ENCODE results near the gene EVI5.
"Not testable (repeated sequence)": the region's sequence is repeated elsewhere in the genome, so short reads cannot be mapped to it uniquely, and the experiment has no call there.

Gene EVI5

GRCh38 chr1:92721886-92722285 lies 63.0 kb downstream of the EVI5 start:
- no peak for DNase-seq
- TF ChIP-seq CTCF (IDR thresholded peaks at IDR 0.05), result no peak
- H3K4me1 Mint-ChIP-seq, result no peaks in the 10 kb centered on the region
- H3K9me3 Mint-ChIP-seq, result peaks cover 65% of the 10 kb centered on the region
- H3K4me3 Mint-ChIP-seq, result no peak overlapping the region
- H3K27ac Mint-ChIP-seq, result no peak overlapping the region
- H3K27me3 Mint-ChIP-seq (ENCODE audit: low read depth, poor library complexity), result no peaks in the 10 kb centered on the region
- peaks cover 65% of the 10 kb centered on the region for H3K36me3 Mint-ChIP-seq (ENCODE audit: low read depth)

DNA sequence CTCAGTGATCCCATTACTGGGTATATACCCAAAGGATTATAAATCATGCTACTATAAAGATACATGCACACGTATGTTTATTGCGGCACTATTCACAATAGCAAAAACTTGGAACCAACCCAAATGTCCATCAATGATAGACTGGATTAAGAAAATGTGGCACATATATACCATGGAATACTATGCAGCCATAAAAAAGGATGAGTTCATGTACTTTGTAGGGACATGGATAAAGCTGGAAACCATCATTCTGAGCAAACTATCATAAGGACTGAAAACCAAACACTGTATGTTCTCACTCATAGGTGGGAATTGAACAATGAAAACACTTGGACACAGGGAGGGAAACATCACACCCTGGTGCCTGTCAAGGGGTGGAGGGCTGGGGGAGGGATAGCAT lies 63.8 kb downstream of the EVI5 start:
- DNase-seq; H3K27ac Mint-ChIP-seq; H3K4me3 Mint-ChIP-seq; H3K4me1 Mint-ChIP-seq; H3K27me3 Mint-ChIP-seq (ENCODE audit: low read depth, poor library complexity): not testable (repeated sequence)
- Mint-ChIP-seq H3K36me3 (ENCODE audit: low read depth) (peaks cover 69% of the 10 kb centered on the region), H3K9me3 (peaks cover 67% of the 10 kb centered on the region)

DNA sequence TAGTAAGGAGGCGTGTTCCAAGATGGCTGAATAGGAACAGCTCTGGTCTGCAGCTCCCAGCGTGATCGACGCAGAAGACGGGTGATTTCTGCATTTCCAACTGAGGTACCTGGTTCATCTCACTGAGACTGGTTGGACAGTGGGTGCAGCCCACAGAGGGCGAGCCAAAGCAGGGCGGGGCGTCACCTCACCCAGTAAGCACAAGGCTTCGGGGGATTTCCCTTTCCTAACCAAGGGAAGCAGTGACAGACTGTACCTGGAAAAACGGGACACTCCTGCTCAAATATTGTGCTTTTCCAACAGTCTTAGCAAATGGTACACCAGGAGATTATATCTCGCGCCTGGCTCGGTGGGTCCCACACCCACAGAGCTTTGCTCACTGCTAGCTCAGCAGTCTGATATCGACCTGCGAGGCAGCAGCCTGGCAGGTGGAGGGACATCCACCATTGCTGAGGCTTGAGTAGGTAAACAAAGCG lies 69.4 kb downstream of the EVI5 start:
- not testable (repeated sequence) for H3K27me3 Mint-ChIP-seq (ENCODE audit: low read depth, poor library complexity); DNase-seq; H3K4me3 Mint-ChIP-seq; H3K27ac Mint-ChIP-seq
- H3K36me3 Mint-ChIP-seq (ENCODE audit: low read depth), result peaks cover 30% of the 10 kb centered on the region
- H3K9me3 Mint-ChIP-seq, result peaks cover 38% of the 10 kb centered on the region
- H3K4me1 Mint-ChIP-seq, result peaks cover 18% of the 10 kb centered on the region

- no peak for TF ChIP-seq CTCF (IDR thresholded peaks at IDR 0.05)
- Mint-ChIP-seq H3K4me1 (peaks cover 30% of the 10 kb centered on the region), H3K4me3 (no peak overlapping the region)
Measured at GRCh38 chr1:92713939-92714338, 71.0 kb downstream of the EVI5 start.

GRCh38 chr1:92711473-92712165 lies 73.3 kb downstream of the EVI5 start:
- H3K4me3 Mint-ChIP-seq, result peak overlapping the region; percentile 33
- H3K9me3 Mint-ChIP-seq, result no peaks in the 10 kb centered on the region
- TF ChIP-seq CTCF (IDR thresholded peaks at IDR 0.05), result no peak
- H3K36me3 Mint-ChIP-seq (ENCODE audit: low read depth), result peaks cover 5% of the 10 kb centered on the region
- DNase-seq, result no peak
- no peaks in the 10 kb centered on the region for H3K27me3 Mint-ChIP-seq (ENCODE audit: low read depth, poor library complexity)
- H3K27ac Mint-ChIP-seq, result peak overlapping the region; percentile 97
- peaks cover 34% of the 10 kb centered on the region for H3K4me1 Mint-ChIP-seq

More at GRCh38 chr1:92713939-92714338, 71.0 kb downstream of the EVI5 start:
- no peak overlapping the region for H3K27ac Mint-ChIP-seq
- H3K9me3 Mint-ChIP-seq, result peaks cover 22% of the 10 kb centered on the region
- peaks cover 15% of the 10 kb centered on the region for H3K36me3 Mint-ChIP-seq (ENCODE audit: low read depth)
- DNase-seq, result no peak
- H3K27me3 Mint-ChIP-seq (ENCODE audit: low read depth, poor library complexity), result no peaks in the 10 kb centered on the region

DNA sequence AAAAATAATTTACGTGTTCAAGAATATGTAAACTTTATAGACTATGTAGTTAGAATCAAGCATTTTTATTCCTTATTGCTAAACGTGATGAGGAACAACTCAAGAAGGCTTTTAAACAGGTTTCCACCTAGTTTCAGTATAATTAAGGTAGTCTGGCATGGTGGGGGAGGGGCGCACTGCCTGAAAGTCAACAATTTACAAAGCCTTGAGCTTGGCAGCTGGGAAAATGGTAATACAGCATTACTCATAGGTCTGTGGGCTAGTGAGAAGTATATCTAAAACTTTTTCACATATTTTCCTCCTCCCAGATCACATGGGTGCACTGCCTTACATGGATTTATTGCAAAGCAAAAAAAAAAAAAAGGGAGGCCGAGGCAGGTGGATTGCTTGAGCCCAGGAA lies 75.2 kb downstream of the EVI5 start:
- H3K4me1 Mint-ChIP-seq, result peaks cover 34% of the 10 kb centered on the region
- no peak overlapping the region for H3K27ac Mint-ChIP-seq
- H3K4me3 Mint-ChIP-seq, result no peak overlapping the region
- no peaks in the 10 kb centered on the region for H3K27me3 Mint-ChIP-seq (ENCODE audit: low read depth, poor library complexity)
- peak; percentile 13 for DNase-seq
- no peaks in the 10 kb centered on the region for H3K9me3 Mint-ChIP-seq
- TF ChIP-seq CTCF (IDR thresholded peaks at IDR 0.05), result no peak
- H3K36me3 Mint-ChIP-seq (ENCODE audit: low read depth), result no peaks in the 10 kb centered on the region

GRCh38 chr1:92708368-92708950 lies 76.4 kb downstream of the EVI5 start:
- no peak for DNase-seq
- Mint-ChIP-seq H3K9me3 (no peaks in the 10 kb centered on the region), H3K4me3 (no peak overlapping the region), H3K36me3 (ENCODE audit: low read depth) (no peaks in the 10 kb centered on the region), H3K4me1 (peaks cover 34% of the 10 kb centered on the region), H3K27me3 (ENCODE audit: low read depth, poor library complexity) (no peaks in the 10 kb centered on the region), H3K27ac (no peak overlapping the region)
- TF ChIP-seq CTCF (IDR thresholded peaks at IDR 0.05), result no peak

All from nephron progenitor cell (in vitro differentiated cells).